ENCODE data around the gene ZFYVE21. TPM values are rescaled to one million over a fixed set of nuclear protein-coding genes. Genes with fewer than 3 reads are reported as not detected.

The ZFYVE21 gene
- total RNA-seq, 1 experiment from 2014 or later, result 49.7 TPM

- H3K27ac Mint-ChIP-seq, result peak overlapping the region in 2 of 3 experiments; percentile 44 to 87; a peak in 2 of 7 replicates
These were observed 26.3 kb downstream of the ZFYVE21 start for GRCh38 chr14:103741876-103742275.

More at GRCh38 chr14:103741876-103742275, 26.3 kb downstream of the ZFYVE21 start:
- Histone ChIP-seq H3K18ac (ENCODE audit: insufficient read length, low read depth, low read length) (no peak overlapping the region), H2BK5ac (ENCODE audit: insufficient read length, low read length) (no peak overlapping the region), H3K56ac (ENCODE audit: insufficient read length, low read depth, low read length) (no peak overlapping the region), H3K4me2 (ENCODE audit: insufficient read depth, insufficient read length, low read length) (no peak overlapping the region), H3K79me2 (ENCODE audit: insufficient read depth, low read length) (no peaks in the 10 kb centered on the region), H3K9ac (ENCODE audit: extremely low read depth, insufficient read length, low read length) (no peak overlapping the region), H3K79me1 (ENCODE audit: insufficient read depth, low read depth, low read length, poor library complexity, severe bottlenecking) (no peaks in the 10 kb centered on the region), H4K91ac (ENCODE audit: insufficient read length, low read depth, low read length) (no peak overlapping the region), H4K8ac (replicated peaks; ENCODE audit: insufficient read length, low read depth, low read length) (no peak overlapping the region), H3K9me3 (ENCODE audit: control insufficient read depth, low read depth, low read length) (no peaks in the 10 kb centered on the region), H2BK12ac (ENCODE audit: insufficient read length, low read depth, low read length) (no peak overlapping the region), H3T11ph (ENCODE audit: low read length) (no peak overlapping the region), H3K23me2 (ENCODE audit: insufficient read length, low read depth, low read length, poor library complexity, severe bottlenecking) (no peaks in the 10 kb centered on the region), H4K20me1 (ENCODE audit: control insufficient read depth, insufficient read depth, insufficient read length) (no peaks in the 10 kb centered on the region), H2BK120ac (ENCODE audit: low read depth, low read length, poor library complexity, severe bottlenecking) (no peak overlapping the region), H3K4me1 (ENCODE audit: insufficient read depth, low read length) (peaks cover 6% of the 10 kb centered on the region; the same call in 1 of the 2 replicates), H2BK20ac (ENCODE audit: low read depth, low read length, poor library complexity, severe bottlenecking) (no peak overlapping the region), H2AK5ac (ENCODE audit: insufficient read length, low read length) (no peak overlapping the region), H3K27me3 (ENCODE audit: insufficient read depth, low read length) (no peaks in the 10 kb centered on the region), H2AFZ (ENCODE audit: low read length) (no peak overlapping the region), H3K23ac (ENCODE audit: insufficient read length, low read depth, low read length) (no peak overlapping the region), H3K14ac (ENCODE audit: insufficient read depth, low read length) (no peak overlapping the region), H3K4ac (ENCODE audit: low read depth, low read length) (no peak overlapping the region), H4K5ac (ENCODE audit: insufficient read length, low read depth, low read length) (no peak overlapping the region), H3K27ac (ENCODE audit: insufficient read length, low read depth, low read length) (no peak overlapping the region), H2BK15ac (ENCODE audit: low read depth, low read length) (no peak overlapping the region)
- Mint-ChIP-seq H3K27me3 (ENCODE audit: low read depth) (no peaks in the 10 kb centered on the region), H3K9me3 (no peaks in the 10 kb centered on the region), H3K36me3 (ENCODE audit: insufficient read depth in 1 of 3, low read depth in 3 of 3) (peaks cover 3 to 19% (median 10%) of the 10 kb centered on the region in 3 experiments; a peak in 6 of 7 replicates), H3K4me1 (peaks cover 16 to 19% of the 10 kb centered on the region in 2 experiments), H3K4me3 (no peak overlapping the region; a peak in 1 of 5 replicates)
- TF ChIP-seq, protein P1, sequence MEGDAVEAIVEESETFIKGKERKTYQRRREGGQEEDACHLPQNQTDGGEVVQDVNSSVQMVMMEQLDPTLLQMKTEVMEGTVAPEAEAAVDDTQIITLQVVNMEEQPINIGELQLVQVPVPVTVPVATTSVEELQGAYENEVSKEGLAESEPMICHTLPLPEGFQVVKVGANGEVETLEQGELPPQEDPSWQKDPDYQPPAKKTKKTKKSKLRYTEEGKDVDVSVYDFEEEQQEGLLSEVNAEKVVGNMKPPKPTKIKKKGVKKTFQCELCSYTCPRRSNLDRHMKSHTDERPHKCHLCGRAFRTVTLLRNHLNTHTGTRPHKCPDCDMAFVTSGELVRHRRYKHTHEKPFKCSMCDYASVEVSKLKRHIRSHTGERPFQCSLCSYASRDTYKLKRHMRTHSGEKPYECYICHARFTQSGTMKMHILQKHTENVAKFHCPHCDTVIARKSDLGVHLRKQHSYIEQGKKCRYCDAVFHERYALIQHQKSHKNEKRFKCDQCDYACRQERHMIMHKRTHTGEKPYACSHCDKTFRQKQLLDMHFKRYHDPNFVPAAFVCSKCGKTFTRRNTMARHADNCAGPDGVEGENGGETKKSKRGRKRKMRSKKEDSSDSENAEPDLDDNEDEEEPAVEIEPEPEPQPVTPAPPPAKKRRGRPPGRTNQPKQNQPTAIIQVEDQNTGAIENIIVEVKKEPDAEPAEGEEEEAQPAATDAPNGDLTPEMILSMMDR (conservative IDR thresholded peaks at IDR 0.05), result no peak
- no peak for DNase-seq
- no CpG with 5 or more reads among the region's 9 CpGs for WGBS (ENCODE audit: extremely low coverage, insufficient read length, low lambda C conversion rate)
